ENCODE measurements around the gene FSIP1.

Gene FSIP1

GRCh38 chr15:39582286-39582976, 200.2 kb downstream of the FSIP1 start:
- DNase-seq (ENCODE audit: low spot score) = no peak

GRCh38 chr15:39581793-39582285, 200.8 kb downstream of the FSIP1 start:
- no peak for DNase-seq (ENCODE audit: low spot score)

- no peak for DNase-seq (ENCODE audit: low spot score)
Observed at GRCh38 chr15:39581242-39581792, 201.3 kb downstream of the FSIP1 start.

GRCh38 chr15:39580485-39581241, 202.0 kb downstream of the FSIP1 start, which contains the start of gene THBS1:
Gene THBS1 (plus strand): TSS chr15:39581079. CDS start chr15:39581858, 779 bp downstream.
- no peak for DNase-seq (ENCODE audit: low spot score)

GRCh38 chr15:39580117-39580484, 202.5 kb downstream of the FSIP1 start:
- DNase-seq (ENCODE audit: low spot score) = peak; percentile 87

GRCh38 chr15:39579487-39580116, 203.0 kb downstream of the FSIP1 start:
- DNase-seq (ENCODE audit: low spot score) = no peak

GRCh38 chr15:39578851-39579486, 203.7 kb downstream of the FSIP1 start:
- no peak for DNase-seq (ENCODE audit: low spot score)

GRCh38 chr15:39575180-39575579, 207.5 kb downstream of the FSIP1 start:
- DNase-seq (ENCODE audit: low spot score) = no peak

GRCh38 chr15:39574427-39574826, 208.2 kb downstream of the FSIP1 start:
- DNase-seq (ENCODE audit: low spot score) = no peak

GRCh38 chr15:39573844-39574243, 208.8 kb downstream of the FSIP1 start:
- no peak for DNase-seq (ENCODE audit: low spot score)

- DNase-seq (ENCODE audit: low spot score) = no peak
Observed at GRCh38 chr15:39573287-39573686, 209.4 kb downstream of the FSIP1 start.

- no peak for DNase-seq (ENCODE audit: low spot score)
Observed at GRCh38 chr15:39565851-39566250, 216.8 kb downstream of the FSIP1 start.

GRCh38 chr15:39564972-39565665, 217.5 kb downstream of the FSIP1 start:
- no peak for DNase-seq (ENCODE audit: low spot score)

- no peak for DNase-seq (ENCODE audit: low spot score)
Observed at GRCh38 chr15:39558421-39558820, 224.2 kb downstream of the FSIP1 start.

- DNase-seq (ENCODE audit: low spot score) = no peak
Observed at GRCh38 chr15:39556461-39556860, 226.2 kb downstream of the FSIP1 start.

GRCh38 chr15:39555885-39556284, 226.8 kb downstream of the FSIP1 start:
- no peak for DNase-seq (ENCODE audit: low spot score)

- no peak for DNase-seq (ENCODE audit: low spot score)
Observed at GRCh38 chr15:39554746-39555387, 227.8 kb downstream of the FSIP1 start.

- no peak for DNase-seq (ENCODE audit: low spot score)
Observed at GRCh38 chr15:39553947-39554693, 228.5 kb downstream of the FSIP1 start.

GRCh38 chr15:39552556-39552955, 230.1 kb downstream of the FSIP1 start:
- DNase-seq (ENCODE audit: low spot score) = no peak

GRCh38 chr15:39551476-39551875, 231.2 kb downstream of the FSIP1 start:
- no peak for DNase-seq (ENCODE audit: low spot score)

All from CD4-positive, alpha-beta T cell treated with Interleukin-15 for 4 hours (primary cell).